T-cell (primary cell): ENCODE data around the gene RAB5A. TPM values are rescaled to one million over a fixed set of nuclear protein-coding genes. Genes with fewer than 3 reads are reported as not detected.
A peak's percentile ranks its signal among the peaks of the same experiment; 100 is the strongest.
"Not testable (repeated sequence)": the region's sequence is repeated elsewhere in the genome, so short reads cannot be mapped to it uniquely, and the experiment has no call there.

ENCODE experiments used
- ATAC-seq, 4 experiments: fragments of 200-7000 bp in 3 of 4; fragments of 150-1000 bp in 1 of 4; cut with Tn5 transposase; replicated peaks in 1 of 4; 1 replicate in 3 of 4; 2 replicates in 1 of 4; pipeline ENCODE4 v1.10.0; 2021; ENCODE audit warnings: moderate library complexity in 3 of 4, mild to moderate bottlenecking in 2 of 4, moderate number of reproducible peaks in 1 of 4
- CTCF ChIA-PET, 2 donors: fragments of 300-600 bp; sonication (Branson Sonifier 250); formaldehyde crosslinking; loops; one replicate each; lab custom pipeline; 2022; ENCODE audit warnings: antibody characterized with exemption in 2 of 2; lab: Charles Lee
- POLR2A ChIA-PET, 2 donors: fragments of 300-600 bp; sonication (Branson Sonifier 250); formaldehyde crosslinking; loops; one replicate each; lab custom pipeline; 2022; ENCODE audit warnings: antibody characterized with exemption in 2 of 2; lab: Charles Lee
- DNase-seq, 35 experiments: peaks; one replicate each; pipeline versions ENCODE4 v3.0.0 to v3.0.0-alpha.2; 2013 to 2023
- H3K27ac ChIP-seq: one replicate; pipeline ENCODE4 v1.5.1; 2013; ENCODE audit warnings: low read length
- H3K27me3 ChIP-seq, 2 experiments: replicated peaks in 1 of 2; 1 replicate in 1 of 2; 2 replicates in 1 of 2; pipeline versions ENCODE4 v1.6.1 to v1.7.0; 2013; ENCODE audit warnings: low read length in 1 of 2, mixed read lengths in 1 of 2; ENCODE audit not compliant: control insufficient read depth in 2 of 2, insufficient read depth in 2 of 2; ENCODE audit errors: extremely low read depth in 1 of 2
- H3K36me3 ChIP-seq, 2 donors: 1 replicate in 1 of 2; 2 replicates in 1 of 2; pipeline versions ENCODE4 v1.6.1 to v1.7.0; 2013; ENCODE audit warnings: low read length in 1 of 2; ENCODE audit not compliant: control insufficient read depth in 2 of 2, insufficient read depth in 1 of 2; ENCODE audit errors: extremely low read depth in 1 of 2
- H3K4me1 ChIP-seq, 2 experiments: 1 replicate in 1 of 2; 2 replicates in 1 of 2; pipeline versions ENCODE4 v1.6.1 to v1.7.0; 2013; ENCODE audit warnings: low read length in 2 of 2, mixed read lengths in 1 of 2; ENCODE audit not compliant: insufficient read depth in 2 of 2, control insufficient read depth in 1 of 2; ENCODE audit errors: extremely low read depth in 1 of 2
- H3K4me3 ChIP-seq, 2 donors: 1 replicate in 1 of 2; 2 replicates in 1 of 2; pipeline versions ENCODE4 v1.5.1 to v1.7.0; 2013; ENCODE audit warnings: mild to moderate bottlenecking in 2 of 2, low read length in 1 of 2, moderate library complexity in 1 of 2; ENCODE audit not compliant: control insufficient read depth in 1 of 2; ENCODE audit errors: extremely low read depth in 1 of 2
- H3K9me3 ChIP-seq: 2 replicates; pipeline ENCODE4 v1.7.0; 2013
- H3K27ac Mint-ChIP-seq, 2 donors: one replicate each; pipeline ENCODE4 v1.8.0; 2020 to 2021; ENCODE audit warnings: mild to moderate bottlenecking in 2 of 2, mixed read lengths in 2 of 2
- H3K27me3 Mint-ChIP-seq, 2 donors: one replicate each; pipeline ENCODE4 v1.8.0; 2021 to 2022; ENCODE audit warnings: mixed read lengths in 2 of 2
- H3K36me3 Mint-ChIP-seq: one replicate; pipeline ENCODE4 v1.8.0; 2021; ENCODE audit warnings: mixed read lengths
- H3K4me1 Mint-ChIP-seq, 3 donors: one replicate each; pipeline ENCODE4 v1.8.0; 2020 to 2022; ENCODE audit warnings: mixed read lengths in 3 of 3, mild to moderate bottlenecking in 1 of 3
- H3K4me3 Mint-ChIP-seq, 3 donors: one replicate each; pipeline ENCODE4 v1.8.0; 2020 to 2022; ENCODE audit warnings: mild to moderate bottlenecking in 3 of 3, mixed read lengths in 3 of 3, moderate library complexity in 3 of 3
- H3K9me3 Mint-ChIP-seq, 3 donors: one replicate each; pipeline ENCODE4 v1.8.0; 2020 to 2022; ENCODE audit warnings: mixed read lengths in 3 of 3
- WGBS: methylation state at CpG from one replicate; pipeline ENCODE4 v1.1.5; 2013; ENCODE audit warnings: missing lambda C conversion rate; ENCODE audit not compliant: insufficient coverage; 5-methylcytosine and 5-hydroxymethylcytosine counted together
- total RNA-seq, 35 experiments: library from RNA in 6 of 35; stranded (reverse) in 6 of 35; fragments of 120-200 nt in 1 of 35; gene quantifications; one replicate each; pipeline versions ENCODE4 v1.2.1 to v1.2.4 and lab custom pipeline; 2013 to 2026

The RAB5A gene
- total RNA-seq, 5 donors from 2014 or later (not counting 1 experiment from before 2014, with no cell fraction given): 41.3 to 91.0 (median 54.7) TPM

- WGBS: 100% methylated on average over 1 of the region's 4 CpGs
- Histone ChIP-seq H3K27me3 (no peaks in the 10 kb centered on the region), H3K4me1 (peaks cover 5 to 30% of the 10 kb centered on the region in 2 experiments), H3K4me3 (no peak overlapping the region), H3K27ac (no peak overlapping the region), H3K36me3 (peaks cover 0 to 31% of the 10 kb centered on the region in 2 donors), H3K9me3 (no peaks in the 10 kb centered on the region)
- no peak for ATAC-seq
- no peak overlapping the region for H3K27ac Mint-ChIP-seq
- no peaks in the 10 kb centered on the region for H3K9me3 Mint-ChIP-seq
- no peak overlapping the region for H3K4me3 Mint-ChIP-seq
- H3K4me1 Mint-ChIP-seq: peaks cover 68 to 84% (median 78%) of the 10 kb centered on the region in 3 donors
- H3K27me3 Mint-ChIP-seq: no peaks in the 10 kb centered on the region
- POLR2A ChIA-PET: interaction anchor here in 1 of 2 donors (0.6 kb wide), 1 partner anchor 13 kb away, joined by 3 read pairs; no protein-coding TSS in a partner anchor
- no peak for DNase-seq
- peaks cover 45% of the 10 kb centered on the region for H3K36me3 Mint-ChIP-seq
- CTCF ChIA-PET: no interaction called here
These were observed 7.8 kb downstream of the RAB5A start for GRCh38 chr3:19954676-19955075.

- CTCF ChIA-PET, H3K4me3 ChIP-seq, H3K9me3 Mint-ChIP-seq, H3K27me3 ChIP-seq, H3K27me3 Mint-ChIP-seq, H3K4me3 Mint-ChIP-seq, H3K27ac ChIP-seq, ATAC-seq, H3K27ac Mint-ChIP-seq, DNase-seq, H3K9me3 ChIP-seq: not testable (repeated sequence)
- Histone ChIP-seq H3K4me1 (peaks cover 3 to 24% of the 10 kb centered on the region in 2 experiments), H3K36me3 (peaks cover 0 to 21% of the 10 kb centered on the region in 2 donors)
- Mint-ChIP-seq H3K4me1 (peaks cover 69 to 89% (median 83%) of the 10 kb centered on the region in 3 donors), H3K36me3 (peaks cover 49% of the 10 kb centered on the region)
- POLR2A ChIA-PET: interaction anchor here (0.5 to 1.4 kb wide), 4 partner anchors 9 to 24 kb away, joined by 3 to 5 read pairs (median 4); no protein-coding TSS in a partner anchor
- no CpG with 5 or more reads among the region's 9 CpGs for WGBS
These were observed 10.5 kb downstream of the RAB5A start for GRCh38 chr3:19957354-19957753.

GRCh38 chr3:19959505-19959904 lies 12.6 kb downstream of the RAB5A start:
- peak overlapping the region; percentile 39 to 43 for H3K27ac Mint-ChIP-seq
- H3K36me3 ChIP-seq: peaks cover 0 to 15% of the 10 kb centered on the region in 2 donors
- ChIA-PET CTCF (no interaction called here), POLR2A (no interaction called here)
- DNase-seq (no peak), ATAC-seq (no peak)
- no peak overlapping the region for H3K4me3 ChIP-seq
- H3K9me3 ChIP-seq: no peaks in the 10 kb centered on the region
- no peak overlapping the region for H3K27ac ChIP-seq
- peaks cover 78 to 94% (median 89%) of the 10 kb centered on the region in 3 donors for H3K4me1 Mint-ChIP-seq
- no peaks in the 10 kb centered on the region for H3K9me3 Mint-ChIP-seq
- no peak overlapping the region for H3K4me3 Mint-ChIP-seq
- no peaks in the 10 kb centered on the region for H3K27me3 ChIP-seq
- peaks cover 3 to 21% of the 10 kb centered on the region in 2 experiments for H3K4me1 ChIP-seq
- peaks cover 44% of the 10 kb centered on the region for H3K36me3 Mint-ChIP-seq
- H3K27me3 Mint-ChIP-seq: no peaks in the 10 kb centered on the region
- 100% methylated on average over 1 of the region's 4 CpGs for WGBS

GRCh38 chr3:19960696-19961095 lies 13.8 kb downstream of the RAB5A start:
- H3K4me1 ChIP-seq: peaks cover 3 to 16% of the 10 kb centered on the region in 2 experiments
- no peak overlapping the region for H3K27ac ChIP-seq
- H3K36me3 Mint-ChIP-seq: peaks cover 36% of the 10 kb centered on the region
- ATAC-seq: no peak
- peaks cover 2 to 12% of the 10 kb centered on the region in 2 donors for H3K36me3 ChIP-seq
- no peaks in the 10 kb centered on the region for H3K9me3 Mint-ChIP-seq
- no peak overlapping the region for H3K4me3 Mint-ChIP-seq
- POLR2A ChIA-PET: no interaction called here
- DNase-seq: no peak
- no peaks in the 10 kb centered on the region for H3K27me3 ChIP-seq
- H3K9me3 ChIP-seq: no peaks in the 10 kb centered on the region
- H3K27me3 Mint-ChIP-seq: no peaks in the 10 kb centered on the region
- no peak overlapping the region for H3K27ac Mint-ChIP-seq
- CTCF ChIA-PET: no interaction called here
- 88% methylated on average over 1 of the region's 4 CpGs for WGBS
- H3K4me1 Mint-ChIP-seq: peaks cover 77 to 94% (median 90%) of the 10 kb centered on the region in 3 donors
- H3K4me3 ChIP-seq: no peak overlapping the region

- no peak overlapping the region for H3K4me3 Mint-ChIP-seq
- CTCF ChIA-PET: no interaction called here
These were observed 15.1 kb downstream of the RAB5A start for GRCh38 chr3:19961960-19962359.

GRCh38 chr3:19967208-19967607 lies 20.3 kb downstream of the RAB5A start:
- ChIA-PET POLR2A (interaction anchor here in 1 of 2 donors (0.6 kb wide), 1 partner anchor 12 kb away, joined by 3 read pairs; no protein-coding TSS in a partner anchor), CTCF (no interaction called here)
- Histone ChIP-seq H3K9me3 (no peaks in the 10 kb centered on the region), H3K4me1 (peaks cover 3 to 8% of the 10 kb centered on the region in 2 experiments), H3K4me3 (no peak overlapping the region), H3K27me3 (no peaks in the 10 kb centered on the region), H3K27ac (no peak overlapping the region), H3K36me3 (peaks cover 3 to 7% of the 10 kb centered on the region in 2 donors)
- ATAC-seq: no peak
- 100% methylated on average over 2 of the region's 6 CpGs for WGBS
- Mint-ChIP-seq H3K27ac (no peak overlapping the region), H3K4me1 (peaks cover 74 to 76% (median 76%) of the 10 kb centered on the region in 3 donors), H3K9me3 (no peaks in the 10 kb centered on the region), H3K4me3 (no peak overlapping the region), H3K36me3 (peaks cover 34% of the 10 kb centered on the region), H3K27me3 (no peaks in the 10 kb centered on the region)
- no peak for DNase-seq

More at GRCh38 chr3:19961960-19962359, 15.1 kb downstream of the RAB5A start:
- Mint-ChIP-seq H3K27me3 (no peaks in the 10 kb centered on the region), H3K9me3 (no peaks in the 10 kb centered on the region), H3K4me1 (peaks cover 85 to 95% (median 91%) of the 10 kb centered on the region in 3 donors), H3K27ac (no peak overlapping the region), H3K36me3 (peaks cover 43% of the 10 kb centered on the region)
- H3K9me3 ChIP-seq: no peaks in the 10 kb centered on the region
- no peaks in the 10 kb centered on the region for H3K27me3 ChIP-seq
- H3K4me3 ChIP-seq: no peak overlapping the region
- no peak overlapping the region for H3K27ac ChIP-seq
- ATAC-seq: no peak
- POLR2A ChIA-PET: no interaction called here
- 100% methylated on average over 2 of the region's 4 CpGs for WGBS
- peaks cover 3 to 11% of the 10 kb centered on the region in 2 experiments for H3K4me1 ChIP-seq
- H3K36me3 ChIP-seq: peaks cover 6% of the 10 kb centered on the region in 2 donors
- no peak for DNase-seq
